NK-92 treated with Interleukin-12 subunit alpha and Interleukin-12 subunit beta, amount 100 ng/mL, for 24 hours (cell line): Measurements from ENCODE around the gene SEPTIN2.
"Not testable (repeated sequence)": the region's sequence is repeated elsewhere in the genome, so short reads cannot be mapped to it uniquely, and the experiment has no call there.

ENCODE experiments used
- DNase-seq: peaks from one replicate; lab custom pipeline; 2025; lab: John Stamatoyannopoulos, UW

The SEPTIN2 gene

DNA sequence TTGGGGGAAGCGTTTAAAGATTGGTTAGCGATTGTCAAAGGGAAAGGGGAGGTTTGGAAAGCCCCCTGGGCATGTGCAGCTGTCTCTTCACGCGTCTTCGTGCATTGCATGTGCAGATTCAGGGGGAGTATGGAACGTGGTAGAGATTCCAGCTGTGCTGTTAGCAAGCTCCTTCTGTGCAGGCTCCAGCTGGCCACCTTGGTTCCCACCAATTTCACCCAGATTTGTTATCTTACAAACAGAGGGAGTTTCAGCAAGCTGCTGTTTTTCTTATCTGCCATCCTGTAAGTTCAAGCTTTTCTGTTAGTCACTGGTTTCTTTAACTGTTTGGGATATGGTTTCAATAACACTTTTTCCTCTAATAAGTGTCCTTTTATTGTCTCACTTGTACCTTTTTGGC, 70.8 kb downstream of the SEPTIN2 start:
- no peak for DNase-seq

GRCh38 chr2:241389697-241390096, 74.0 kb downstream of the SEPTIN2 start:
- no peak for DNase-seq

GRCh38 chr2:241390301-241391206, 74.8 kb downstream of the SEPTIN2 start:
- no peak for DNase-seq

DNA sequence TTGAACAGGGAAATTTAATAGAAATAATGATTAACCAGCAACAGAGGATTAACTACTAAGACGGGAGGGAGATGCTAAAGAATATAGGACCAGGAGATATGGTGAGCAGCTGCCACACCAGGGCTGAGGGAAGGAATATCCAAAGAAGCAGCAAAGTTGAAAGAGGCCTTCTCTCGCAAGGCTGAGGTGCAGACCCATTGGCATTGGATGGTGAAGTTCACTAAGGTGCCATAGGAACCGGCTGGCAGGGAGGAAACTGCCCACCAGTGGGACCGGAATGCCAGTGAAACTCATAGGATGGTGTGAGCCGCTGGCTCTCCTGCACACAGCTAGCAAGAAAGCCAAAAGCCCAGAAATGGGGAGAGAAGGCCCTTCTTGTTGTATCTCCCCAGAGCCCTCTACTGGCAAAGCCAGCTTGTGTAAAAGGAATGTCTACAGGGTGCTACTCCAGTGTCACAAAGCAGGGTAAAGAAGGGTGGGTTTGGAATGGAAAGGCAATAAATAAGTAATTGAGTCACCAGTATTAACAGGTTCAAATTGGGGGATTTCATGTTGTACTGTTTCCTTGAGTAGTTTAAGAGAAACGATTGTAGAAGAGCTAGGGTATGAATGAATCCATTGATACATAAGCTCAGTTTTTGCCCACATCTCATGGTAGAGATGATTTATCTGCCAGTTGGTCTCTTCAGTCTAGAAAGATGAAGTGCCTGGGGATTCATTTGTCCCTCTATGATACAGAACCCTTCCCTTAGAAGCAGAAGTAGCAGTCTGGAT, 76.4 kb downstream of the SEPTIN2 start:
- DNase-seq, result no peak

GRCh38 chr2:241392753-241393152, 77.0 kb downstream of the SEPTIN2 start:
- not testable (repeated sequence) for DNase-seq

GRCh38 chr2:241393524-241394196, 77.9 kb downstream of the SEPTIN2 start:
- DNase-seq, result no peak

DNA sequence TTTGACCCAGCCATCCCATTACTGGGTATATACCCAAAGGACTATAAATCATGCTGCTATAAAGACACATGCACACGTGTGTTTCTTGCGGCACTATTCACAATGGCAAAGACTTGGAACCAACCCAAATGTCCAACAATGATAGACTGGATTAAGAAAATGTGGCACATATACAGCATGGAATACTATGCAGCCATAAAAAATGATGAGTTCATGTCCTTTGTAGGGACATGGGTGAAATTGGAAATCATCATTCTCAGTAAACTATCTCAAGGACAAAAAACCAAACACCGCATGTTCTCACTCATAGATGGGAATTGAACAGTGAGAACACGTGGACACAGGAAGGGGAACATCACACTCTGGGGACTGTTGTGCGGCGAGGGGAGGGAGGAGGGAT, 81.1 kb downstream of the SEPTIN2 start:
- not testable (repeated sequence) for DNase-seq

DNA sequence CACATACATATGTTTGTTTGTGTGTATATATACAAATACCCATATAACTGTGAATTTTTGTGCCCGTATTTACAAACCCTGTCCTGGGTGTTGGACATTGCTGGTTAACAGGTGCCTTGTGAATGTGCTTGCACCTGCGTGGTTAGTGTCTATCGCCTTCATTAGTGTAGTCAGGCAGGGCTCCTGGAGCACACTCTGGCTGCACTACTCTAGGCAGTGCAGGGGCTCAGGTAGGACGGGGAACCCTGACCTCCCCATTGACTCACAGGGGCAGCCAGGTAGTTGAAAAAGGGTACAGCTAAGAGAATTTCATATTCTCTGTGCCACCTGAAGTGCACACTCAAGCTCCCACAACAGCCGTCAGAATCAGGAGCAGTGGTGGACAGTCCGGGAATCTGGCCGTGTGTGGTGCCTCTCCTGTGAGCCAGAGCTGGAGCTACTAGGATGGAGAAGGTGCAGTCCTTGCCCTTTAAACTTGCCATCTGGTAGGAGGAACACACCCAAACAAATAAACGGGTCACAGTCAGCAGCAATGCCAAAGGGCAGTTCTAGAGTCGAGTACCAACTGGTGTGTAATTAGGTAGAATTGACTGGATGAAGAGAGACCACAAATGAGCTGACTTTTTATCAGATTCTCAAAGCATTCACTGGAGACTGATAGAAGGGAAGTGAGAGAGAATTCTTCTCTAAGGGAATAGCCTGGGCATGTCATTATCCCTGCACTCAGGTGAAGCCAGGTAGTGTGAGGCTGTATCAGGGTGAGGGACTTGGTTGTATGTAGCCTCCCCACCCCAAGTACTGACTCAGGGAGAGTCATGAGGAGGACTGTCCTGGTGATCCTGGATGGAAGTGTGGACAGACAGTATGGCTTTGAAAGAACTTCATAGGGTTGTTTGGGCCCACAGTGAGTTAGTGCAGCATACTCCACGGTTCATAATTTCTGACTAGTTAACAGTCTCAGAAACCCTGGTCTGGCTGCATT, 84.5 kb downstream of the SEPTIN2 start:
- no peak for DNase-seq
